ENCODE measurements around the gene DPP7. TPM values are rescaled to one million over a fixed set of nuclear protein-coding genes. Genes with fewer than 3 reads are reported as not detected.

DPP7 gene
- total RNA-seq, 1 experiment from 2014 or later: 291 TPM

GRCh38 chr9:137076636-137077009 lies 37.9 kb downstream of the DPP7 start:
- POLR2A ChIA-PET: interaction anchor here (1.0 to 2.1 kb wide), 3 partner anchors 10 to 165 kb away, joined by 3 to 6 read pairs (median 3); partner anchors contain the start of gene MAN1B1

More at GRCh38 chr9:137076636-137077009, 37.9 kb downstream of the DPP7 start:
- H3K27ac ChIP-seq (ENCODE audit: low read depth, low read length): peak overlapping the region; percentile 66
- intact Hi-C loops (cut with micrococcal nuclease): no loop called here
- RAD21 ChIA-PET (ENCODE audit: low non-redundant PET in 1 of 2, low total read pairs in 2 of 2, uncharacterized antibody in 2 of 2, unreplicated experiment in 2 of 2): interaction anchor here in 1 of 2 experiments (0.8 kb wide), 1 partner anchor 8 kb away, joined by 5 read pairs; no protein-coding TSS in a partner anchor
- peaks cover 0 to 8% of the 10 kb centered on the region in 2 experiments; a peak in 1 of 4 replicates for H3K36me3 ChIP-seq (ENCODE audit: control insufficient read depth in 1 of 2, insufficient read depth in 2 of 2, low read length in 2 of 2)
- no peaks in the 10 kb centered on the region for H4K20me1 ChIP-seq (ENCODE audit: insufficient read depth)
- peak overlapping the region; percentile 89 for H3K4me2 ChIP-seq (ENCODE audit: low read length)
- H3K4me3 ChIP-seq (replicated peaks in 1 of 2; ENCODE audit: low read depth in 1 of 2, low read length in 2 of 2): peak overlapping the region; percentile 52 to 57
- CTCF ChIA-PET: interaction anchor here (1.0 to 2.1 kb wide), 3 partner anchors 8 to 30 kb away, joined by 4 to 12 read pairs (median 4); partner anchors contain the start of gene NPDC1
- TF ChIP-seq CEBPB (IDR thresholded peaks at IDR 0.05; ENCODE audit: low read depth): no peak
- TF ChIP-seq FOSL1 (IDR thresholded peaks at IDR 0.05; ENCODE audit: low read depth): no peak
- no peak for TF ChIP-seq ATF3 (IDR thresholded peaks at IDR 0.05)
- TF ChIP-seq POLR2AphosphoS5 (IDR thresholded peaks at IDR 0.05; ENCODE audit: low read depth, low read length): no peak
- no peak for TF ChIP-seq CBX3 (IDR thresholded peaks at IDR 0.05; ENCODE audit: low read depth)
- TF ChIP-seq SP1 (IDR thresholded peaks at IDR 0.05; ENCODE audit: low read depth): no peak
- TF ChIP-seq ZBTB33 (IDR thresholded peaks at IDR 0.05; ENCODE audit: extremely low read depth, insufficient replicate concordance, low read length): no peak
- TF ChIP-seq ZNF274 (IDR thresholded peaks at IDR 0.05; ENCODE audit: low read depth, low read length): no peak
- peak overlapping the region; percentile 61 for H3K9ac ChIP-seq (ENCODE audit: low read length)
- peaks cover 11 to 34% of the 10 kb centered on the region in 2 experiments for H3K4me1 ChIP-seq (ENCODE audit: control insufficient read depth in 1 of 2, insufficient read depth in 2 of 2, low read length in 2 of 2)
- BruUV-seq (replicated peaks): no TSS peak
- H3K9me2 ChIP-seq (ENCODE audit: insufficient read depth): no peaks in the 10 kb centered on the region
- no peaks in the 10 kb centered on the region for H3K27me3 ChIP-seq (ENCODE audit: insufficient read depth, low read length)
- H2AFZ ChIP-seq (ENCODE audit: low read depth, low read length, poor library complexity, severe bottlenecking): peak overlapping the region; percentile 32
- DNase-seq (ENCODE audit: low read depth, low spot score) (no peak), ATAC-seq (no peak)
- no peaks in the 10 kb centered on the region for H3K9me3 ChIP-seq (ENCODE audit: control insufficient read depth in 1 of 2, insufficient read depth in 1 of 2, low read depth in 1 of 2, low read length in 2 of 2)
- peaks cover 4% of the 10 kb centered on the region; the same call in 1 of the 2 replicates for H3K79me2 ChIP-seq (ENCODE audit: insufficient read depth, low read length)
